ENCODE data around the gene LGALS3.

LGALS3 gene

GRCh38 chr14:55115460-55115859 is 13.6 kb upstream of the LGALS3 start:
- no peak for DNase-seq

- DNase-seq = no peak
These were observed 13.2 kb upstream of the LGALS3 start for GRCh38 chr14:55115861-55116245.

- no peak for DNase-seq
These were observed 12.6 kb upstream of the LGALS3 start for GRCh38 chr14:55116246-55117030.

- no peak for DNase-seq
These were observed 11.1 kb upstream of the LGALS3 start for GRCh38 chr14:55117803-55118441.

- DNase-seq = no peak
These were observed 10.3 kb upstream of the LGALS3 start for GRCh38 chr14:55118761-55119160.

- DNase-seq = no peak
These were observed 8.2 kb upstream of the LGALS3 start for GRCh38 chr14:55120571-55121495.

- no peak for DNase-seq
These were observed 7.2 kb upstream of the LGALS3 start for GRCh38 chr14:55121628-55122439.

- no peak for DNase-seq
These were observed 6.5 kb upstream of the LGALS3 start for GRCh38 chr14:55122440-55122986.

GRCh38 chr14:55123101-55123500 is 6.0 kb upstream of the LGALS3 start:
- DNase-seq = no peak

GRCh38 chr14:55123852-55124639 is 5.0 kb upstream of the LGALS3 start:
- no peak for DNase-seq

GRCh38 chr14:55124774-55125386 is 4.2 kb upstream of the LGALS3 start:
- no peak for DNase-seq

GRCh38 chr14:55125403-55125802 is 3.6 kb upstream of the LGALS3 start:
- DNase-seq = no peak

DNA sequence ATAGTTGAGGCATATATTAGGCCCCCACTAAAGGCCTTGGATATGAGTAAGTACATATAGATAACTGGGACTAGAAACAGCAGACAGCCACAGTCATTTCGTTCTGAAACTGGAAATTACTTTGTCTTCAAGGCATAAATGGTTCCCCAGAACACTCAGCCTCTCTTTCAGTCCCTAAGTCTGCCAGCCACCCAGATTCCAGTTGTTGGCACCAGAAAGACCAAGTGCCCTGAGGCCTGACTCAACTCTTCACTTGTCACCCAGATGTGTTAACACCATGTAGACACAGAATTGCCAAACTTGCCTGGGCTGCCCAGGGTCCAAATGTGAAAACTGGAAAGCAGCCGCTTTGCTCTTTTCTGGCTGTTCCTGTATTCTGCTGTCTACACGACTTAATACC is 3.0 kb upstream of the LGALS3 start:
- no peak for DNase-seq

GRCh38 chr14:55126932-55127459 is 2.1 kb upstream of the LGALS3 start:
- DNase-seq = no peak

GRCh38 chr14:55127460-55127951 is 1.5 kb upstream of the LGALS3 start:
- no peak for DNase-seq

DNA sequence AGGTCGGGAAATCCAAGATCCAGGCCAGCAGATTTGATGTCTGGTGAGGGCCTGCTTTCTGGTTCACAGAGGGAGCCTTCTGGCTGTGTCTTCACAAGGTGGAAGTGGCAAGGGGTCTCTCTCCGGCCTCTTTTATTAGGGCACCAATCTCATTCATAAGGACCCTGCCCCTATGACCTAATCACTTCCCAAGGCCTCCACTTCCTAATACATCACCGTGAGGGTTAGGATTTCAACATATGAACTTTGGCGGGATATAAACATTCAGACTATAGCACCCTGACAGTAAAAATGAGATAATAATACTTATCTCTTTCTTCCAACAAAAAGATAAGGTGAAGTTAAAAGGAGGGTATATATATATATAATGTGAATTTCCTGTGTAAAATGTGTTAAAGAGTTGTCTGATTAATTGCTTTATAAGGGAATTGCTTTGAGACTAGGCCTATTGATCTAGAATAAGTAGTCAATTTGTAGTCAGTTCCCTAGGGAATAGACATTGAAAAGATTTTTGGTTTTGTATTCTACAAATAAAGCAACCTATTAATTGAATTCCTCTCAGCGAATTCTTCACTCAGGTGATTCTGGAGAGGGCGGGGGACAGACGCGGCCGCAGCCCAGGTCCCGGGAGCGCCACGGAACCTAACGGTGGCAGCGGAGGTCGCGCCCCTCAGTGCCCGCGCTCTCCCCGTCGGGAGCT is 516 bp upstream of the LGALS3 start:
- DNase-seq = no peak

DNA sequence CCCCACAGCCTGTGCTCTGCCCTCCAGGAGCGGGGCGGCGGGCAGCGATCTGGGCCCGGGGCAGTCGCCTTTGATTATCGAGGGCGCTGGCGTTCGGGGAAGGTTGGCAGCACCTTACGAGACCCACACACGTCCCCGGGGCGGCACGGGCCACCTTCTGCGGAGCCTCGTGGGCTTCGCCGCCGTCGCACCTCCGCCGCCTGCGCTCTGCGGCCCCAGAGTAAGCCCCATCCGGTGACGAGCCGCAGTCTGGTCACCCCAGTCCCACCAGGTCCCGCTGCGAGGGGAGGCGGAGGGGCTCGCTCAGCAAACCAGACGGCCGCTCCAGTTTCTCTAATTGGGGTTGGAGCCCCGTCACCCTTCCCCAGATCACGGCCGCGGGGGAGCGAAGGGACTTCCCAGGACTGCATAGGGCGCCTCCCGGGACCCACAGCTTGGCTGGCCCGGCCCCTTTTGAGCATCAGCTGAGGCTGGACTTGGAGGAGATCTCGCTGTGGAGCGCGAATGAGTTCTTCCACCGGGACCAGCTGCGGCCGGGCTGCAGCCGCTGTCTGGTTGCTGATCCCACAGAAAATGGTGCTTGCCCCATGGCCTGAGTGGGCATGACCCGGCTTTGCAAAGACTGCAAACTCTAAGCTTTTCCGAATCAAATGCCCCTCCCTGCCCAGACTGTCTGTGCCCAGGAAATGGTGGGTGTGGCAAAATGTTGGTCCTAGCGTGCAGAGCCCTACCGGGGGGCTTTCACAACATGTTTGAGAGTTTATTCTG is 560 bp downstream of the LGALS3 start:
- peak; percentile 38 for DNase-seq

- no peak for DNase-seq
These were observed 1.1 kb downstream of the LGALS3 start for GRCh38 chr14:55130196-55130550.

Measured in central memory CD4-positive, alpha-beta T cell (primary cell).